ENCODE measurements around the gene ZMIZ1. TPM values are rescaled to one million over a fixed set of nuclear protein-coding genes. Genes with fewer than 3 reads are reported as not detected.
"Not testable (repeated sequence)": the region's sequence is repeated elsewhere in the genome, so short reads cannot be mapped to it uniquely, and the experiment has no call there.

ZMIZ1 gene
- total and polyA plus RNA-seq, 9 donors: 16.3 to 55.7 (median 38.1) TPM

DNA sequence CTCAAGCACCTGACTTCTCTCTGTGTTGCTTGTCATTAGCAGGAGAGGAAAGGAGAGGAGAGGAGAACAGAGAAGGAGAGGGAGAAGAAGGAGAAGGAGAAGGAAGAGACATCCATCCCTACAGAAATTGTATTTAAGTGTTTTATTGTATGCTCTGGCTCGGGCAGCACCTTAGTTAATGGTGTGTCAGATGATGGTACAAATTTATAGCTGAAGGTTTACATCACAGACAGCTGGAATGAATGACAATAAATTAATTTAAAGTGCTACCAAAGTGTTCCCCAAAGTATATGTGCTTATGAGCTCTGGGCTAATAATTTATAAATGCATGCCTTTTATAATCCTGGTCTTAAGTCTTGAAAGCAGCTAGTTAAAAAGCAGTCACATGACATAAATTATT lies 38.1 kb upstream of the ZMIZ1 start:
- Histone ChIP-seq H3K4me1 (ENCODE audit: control insufficient read depth, insufficient read depth, low read length) (peaks cover under 1% of the 10 kb centered on the region), H3K27me3 (ENCODE audit: control insufficient read depth, insufficient read depth, low read length) (peaks cover 2% of the 10 kb centered on the region), H3K36me3 (ENCODE audit: control insufficient read depth, insufficient read depth, low read length) (no peaks in the 10 kb centered on the region), H3K27ac (ENCODE audit: low read length) (no peak overlapping the region), H3K4me3 (ENCODE audit: low read length) (no peak overlapping the region), H3K9me3 (replicated peaks; ENCODE audit: control insufficient read depth, low read depth, low read length) (no peaks in the 10 kb centered on the region)
- no CpG with 5 or more reads among the region's 1 CpG for WGBS (ENCODE audit: insufficient coverage)
- DNase-seq: no peak

DNA sequence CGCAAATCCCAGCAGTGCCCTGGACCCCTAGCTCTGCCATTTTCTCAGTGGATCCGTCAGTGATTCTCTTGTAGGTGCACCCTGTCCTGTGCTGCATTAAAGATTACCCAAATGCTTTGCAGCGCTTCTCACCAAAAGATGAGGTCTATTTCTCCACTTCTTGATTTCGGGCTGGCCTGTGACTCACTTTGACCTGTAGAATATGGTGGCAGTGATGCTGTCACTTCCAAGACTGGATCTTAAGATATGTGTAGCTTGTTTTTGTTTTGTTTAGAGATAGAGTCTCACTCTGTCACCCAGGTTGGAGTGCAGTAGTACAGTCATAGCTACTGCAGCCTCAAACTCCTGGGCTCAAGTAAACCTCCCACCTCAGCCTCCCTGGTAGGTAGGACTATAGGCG lies 37.0 kb upstream of the ZMIZ1 start:
- Histone ChIP-seq H3K27me3 (ENCODE audit: control insufficient read depth, insufficient read depth, low read length) (peaks cover 2% of the 10 kb centered on the region), H3K36me3 (ENCODE audit: control insufficient read depth, insufficient read depth, low read length) (no peaks in the 10 kb centered on the region), H3K4me1 (ENCODE audit: control insufficient read depth, insufficient read depth, low read length) (no peaks in the 10 kb centered on the region), H3K27ac (ENCODE audit: low read length) (no peak overlapping the region), H3K9me3 (replicated peaks; ENCODE audit: control insufficient read depth, low read depth, low read length) (no peaks in the 10 kb centered on the region), H3K4me3 (ENCODE audit: low read length) (no peak overlapping the region)
- WGBS (ENCODE audit: insufficient coverage): 90% methylated on average over 2 of the region's 5 CpGs
- DNase-seq: no peak

DNA sequence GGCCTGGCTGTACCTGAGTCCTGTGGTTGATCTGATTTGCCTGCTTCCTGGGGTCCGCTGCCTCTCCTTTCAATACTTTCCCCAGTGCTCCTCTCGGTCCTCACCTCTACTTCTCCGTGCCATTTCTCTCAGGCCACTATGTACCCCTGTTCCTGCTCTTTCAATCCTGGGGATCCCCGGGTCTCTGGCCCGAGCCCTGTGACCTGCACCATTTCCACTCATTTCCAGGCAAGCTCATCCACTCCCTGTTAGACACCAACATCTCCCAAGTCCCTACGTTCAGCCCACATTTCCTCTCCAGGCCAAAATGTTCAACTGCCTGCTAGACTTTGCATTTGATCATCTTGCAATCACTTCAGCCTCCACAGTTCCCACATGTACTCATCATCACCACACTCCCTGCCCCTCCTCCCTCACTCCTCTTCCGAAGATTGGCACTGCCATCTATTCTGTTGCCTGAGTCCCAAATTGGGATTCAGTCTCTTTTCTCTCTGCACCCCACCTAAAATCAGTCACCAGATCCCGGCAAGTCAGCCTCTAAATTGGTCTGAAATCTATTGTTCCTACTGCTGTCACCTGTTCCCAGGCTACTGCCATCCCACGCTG lies 34.4 kb upstream of the ZMIZ1 start:
- no peaks in the 10 kb centered on the region for H3K36me3 ChIP-seq (ENCODE audit: control insufficient read depth, insufficient read depth, low read length)
- peaks cover 8% of the 10 kb centered on the region for H3K4me1 ChIP-seq (ENCODE audit: control insufficient read depth, insufficient read depth, low read length)
- no peak overlapping the region for H3K4me3 ChIP-seq (ENCODE audit: low read length)
- no peak overlapping the region for H3K27ac ChIP-seq (ENCODE audit: low read length)
- no peak for DNase-seq
- no peaks in the 10 kb centered on the region for H3K27me3 ChIP-seq (ENCODE audit: control insufficient read depth, insufficient read depth, low read length)
- WGBS (ENCODE audit: insufficient coverage): 88% methylated on average over 9 of the region's 9 CpGs
- no peaks in the 10 kb centered on the region for H3K9me3 ChIP-seq (replicated peaks; ENCODE audit: control insufficient read depth, low read depth, low read length)

DNA sequence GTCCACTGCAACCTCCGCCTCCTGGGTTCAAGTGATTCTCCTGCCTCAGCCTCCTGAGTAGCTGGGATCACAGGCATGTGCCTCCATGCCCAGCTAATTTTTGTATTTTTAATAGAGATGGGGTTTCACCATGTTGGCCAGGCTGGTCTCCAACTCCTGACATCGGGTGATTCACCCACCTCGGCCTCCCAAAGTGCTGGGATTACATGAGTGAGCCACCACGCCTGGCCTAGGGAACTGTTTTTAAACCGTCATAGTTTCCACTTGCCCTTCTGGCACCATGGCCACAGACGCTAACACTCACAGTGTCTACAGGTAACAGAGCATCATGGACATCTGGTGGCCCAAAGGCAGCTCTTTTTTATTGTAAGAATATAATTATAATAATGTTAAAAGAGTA lies 32.4 kb upstream of the ZMIZ1 start:
- not testable (repeated sequence) for H3K27me3 ChIP-seq (ENCODE audit: control insufficient read depth, insufficient read depth, low read length); H3K4me3 ChIP-seq (ENCODE audit: low read length); H3K36me3 ChIP-seq (ENCODE audit: control insufficient read depth, insufficient read depth, low read length); DNase-seq; H3K4me1 ChIP-seq (ENCODE audit: control insufficient read depth, insufficient read depth, low read length); H3K9me3 ChIP-seq (replicated peaks; ENCODE audit: control insufficient read depth, low read depth, low read length); H3K27ac ChIP-seq (ENCODE audit: low read length)
- 89% methylated on average over 3 of the region's 6 CpGs for WGBS (ENCODE audit: insufficient coverage)

DNA sequence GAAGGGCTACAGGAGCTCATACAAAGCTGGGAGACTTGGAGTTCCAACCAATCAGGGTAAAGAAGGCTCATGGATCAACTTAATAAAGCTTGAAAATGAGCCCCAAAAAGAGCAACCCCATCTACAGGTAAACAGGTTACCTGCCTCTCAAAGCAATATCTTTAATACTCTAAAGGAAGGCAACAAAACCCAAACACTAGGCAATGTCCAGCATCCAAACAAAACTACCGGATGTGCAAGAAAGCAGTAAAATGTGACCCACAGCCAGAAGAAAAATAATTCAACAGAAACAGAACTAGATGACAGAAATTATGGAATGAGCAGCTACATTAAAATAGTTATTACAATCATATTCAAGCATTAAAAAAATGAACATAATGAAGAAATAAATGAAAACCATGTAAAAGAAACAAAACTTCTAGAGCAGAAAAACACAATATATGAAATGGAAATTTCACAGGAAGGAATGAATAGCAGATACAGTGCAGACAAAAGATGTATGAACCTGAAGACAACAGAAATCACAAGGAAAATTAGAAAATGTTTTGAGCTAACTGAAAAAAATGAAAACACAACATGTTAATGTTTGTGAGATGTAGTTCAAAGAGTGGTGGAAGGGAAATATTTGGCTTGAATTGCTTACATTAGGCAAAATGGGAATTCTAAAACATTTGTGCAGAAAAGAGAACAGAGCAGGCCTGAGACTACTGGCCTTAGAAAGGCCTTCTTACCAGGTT lies 30.5 kb upstream of the ZMIZ1 start:
- WGBS (ENCODE audit: insufficient coverage): no CpG with 5 or more reads among the region's 1 CpG
- DNase-seq: no peak
- H3K4me1 ChIP-seq (ENCODE audit: control insufficient read depth, insufficient read depth, low read length): peaks cover 8% of the 10 kb centered on the region
- peak overlapping the region; percentile 65 for H3K27ac ChIP-seq (ENCODE audit: low read length)
- no peaks in the 10 kb centered on the region for H3K36me3 ChIP-seq (ENCODE audit: control insufficient read depth, insufficient read depth, low read length)
- no peak overlapping the region for H3K4me3 ChIP-seq (ENCODE audit: low read length)
- H3K9me3 ChIP-seq (replicated peaks; ENCODE audit: control insufficient read depth, low read depth, low read length): no peaks in the 10 kb centered on the region
- no peaks in the 10 kb centered on the region for H3K27me3 ChIP-seq (ENCODE audit: control insufficient read depth, insufficient read depth, low read length)

DNA sequence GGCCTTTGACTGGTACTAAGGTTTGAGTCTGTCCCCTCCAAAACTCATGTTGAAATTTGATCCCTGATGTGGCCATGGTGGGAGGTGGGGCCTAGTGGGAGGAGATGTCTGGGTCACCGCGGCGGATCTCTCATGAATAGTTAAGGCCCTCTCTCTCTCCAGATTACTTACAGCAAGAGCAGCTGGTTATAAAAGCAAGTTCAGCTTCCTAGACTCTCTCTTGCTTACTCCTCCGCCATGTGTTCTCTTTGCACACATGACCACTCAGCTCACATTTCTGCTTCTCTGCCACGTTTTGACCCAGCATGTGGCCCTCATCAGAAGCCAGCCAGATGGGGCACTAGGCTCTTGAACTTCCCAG lies 29.9 kb upstream of the ZMIZ1 start:
- Histone ChIP-seq H3K27ac (ENCODE audit: low read length) (peak overlapping the region; percentile 65), H3K9me3 (replicated peaks; ENCODE audit: control insufficient read depth, low read depth, low read length) (no peaks in the 10 kb centered on the region), H3K4me3 (ENCODE audit: low read length) (no peak overlapping the region), H3K4me1 (ENCODE audit: control insufficient read depth, insufficient read depth, low read length) (peaks cover 8% of the 10 kb centered on the region), H3K36me3 (ENCODE audit: control insufficient read depth, insufficient read depth, low read length) (no peaks in the 10 kb centered on the region), H3K27me3 (ENCODE audit: control insufficient read depth, insufficient read depth, low read length) (no peaks in the 10 kb centered on the region)
- peak; percentile 73 for DNase-seq
- 38% methylated on average over 4 of the region's 5 CpGs for WGBS (ENCODE audit: insufficient coverage)

DNA sequence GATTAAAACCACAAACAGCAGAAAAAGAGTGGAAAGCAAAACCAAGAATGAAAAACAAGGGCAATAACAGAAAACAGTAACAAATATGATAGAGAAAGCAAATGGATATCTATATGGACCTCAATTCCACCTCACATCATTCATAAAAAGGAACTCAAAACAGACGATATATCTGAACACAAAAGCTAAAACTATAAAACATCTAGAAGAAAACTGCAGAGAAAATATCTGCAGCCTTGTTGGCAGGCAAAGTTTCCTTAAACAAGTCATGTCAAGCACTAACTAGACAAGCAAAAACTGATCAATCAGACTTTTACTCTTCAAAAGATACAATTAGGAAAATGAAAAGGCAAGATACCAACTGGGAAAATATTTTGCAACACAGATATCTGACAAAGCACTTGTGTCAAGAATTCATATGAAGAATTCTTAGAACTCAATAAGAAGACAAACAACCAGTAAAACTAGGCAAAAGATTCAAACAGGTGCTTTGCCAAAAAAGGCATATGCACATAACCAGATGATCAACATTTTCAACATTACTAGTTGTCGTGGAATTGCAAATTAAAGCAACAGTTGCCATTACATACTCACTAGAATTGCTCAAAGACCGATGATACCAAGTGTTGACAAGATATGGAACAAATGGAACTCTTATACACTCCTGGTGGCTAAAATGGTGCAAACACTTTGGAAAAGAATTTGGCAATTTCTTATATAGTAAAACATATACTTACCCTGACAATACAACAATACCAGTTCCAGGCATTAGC lies 25.9 kb upstream of the ZMIZ1 start:
- H3K4me3 ChIP-seq (ENCODE audit: low read length): no peak overlapping the region
- H3K27ac ChIP-seq (ENCODE audit: low read length): no peak overlapping the region
- DNase-seq: no peak
- WGBS (ENCODE audit: insufficient coverage): no CpG with 5 or more reads among the region's 3 CpGs
- H3K27me3 ChIP-seq (ENCODE audit: control insufficient read depth, insufficient read depth, low read length): no peaks in the 10 kb centered on the region
- peaks cover 16% of the 10 kb centered on the region for H3K4me1 ChIP-seq (ENCODE audit: control insufficient read depth, insufficient read depth, low read length)
- no peaks in the 10 kb centered on the region for H3K9me3 ChIP-seq (replicated peaks; ENCODE audit: control insufficient read depth, low read depth, low read length)
- H3K36me3 ChIP-seq (ENCODE audit: control insufficient read depth, insufficient read depth, low read length): no peaks in the 10 kb centered on the region

DNA sequence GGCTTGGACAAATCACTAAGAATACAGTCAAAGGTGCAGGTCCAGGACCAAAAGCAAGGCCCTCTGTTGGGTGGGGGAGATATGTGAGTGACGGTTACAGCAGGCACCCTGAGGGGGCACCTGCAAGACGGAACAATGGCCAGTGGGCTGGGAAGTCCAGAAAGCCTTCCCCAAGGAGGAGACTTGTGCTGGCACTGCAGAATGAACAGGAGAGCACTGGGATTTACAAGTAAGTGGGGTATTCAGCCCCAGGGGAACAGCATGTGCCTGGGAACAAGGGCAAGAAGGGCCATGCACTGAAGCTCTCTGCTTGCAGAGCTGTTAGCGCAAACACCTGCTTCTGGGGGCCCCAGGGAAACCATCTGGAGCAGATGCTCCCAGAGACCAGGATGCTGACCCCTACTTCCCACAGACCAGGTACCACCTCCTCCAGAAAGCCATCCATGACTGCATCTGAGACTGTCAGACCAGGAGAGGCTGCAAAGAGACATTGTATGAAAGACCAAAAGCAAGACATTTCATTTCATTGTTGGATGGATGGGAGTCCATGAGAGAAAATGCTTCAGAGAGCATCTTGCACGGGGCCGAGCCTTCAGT lies 24.6 kb upstream of the ZMIZ1 start:
- WGBS (ENCODE audit: insufficient coverage): 93% methylated on average over 5 of the region's 5 CpGs
- Histone ChIP-seq H3K4me3 (ENCODE audit: low read length) (no peak overlapping the region), H3K4me1 (ENCODE audit: control insufficient read depth, insufficient read depth, low read length) (peaks cover 20% of the 10 kb centered on the region), H3K9me3 (replicated peaks; ENCODE audit: control insufficient read depth, low read depth, low read length) (no peaks in the 10 kb centered on the region), H3K36me3 (ENCODE audit: control insufficient read depth, insufficient read depth, low read length) (no peaks in the 10 kb centered on the region), H3K27me3 (ENCODE audit: control insufficient read depth, insufficient read depth, low read length) (no peaks in the 10 kb centered on the region), H3K27ac (ENCODE audit: low read length) (no peak overlapping the region)
- DNase-seq: no peak

DNA sequence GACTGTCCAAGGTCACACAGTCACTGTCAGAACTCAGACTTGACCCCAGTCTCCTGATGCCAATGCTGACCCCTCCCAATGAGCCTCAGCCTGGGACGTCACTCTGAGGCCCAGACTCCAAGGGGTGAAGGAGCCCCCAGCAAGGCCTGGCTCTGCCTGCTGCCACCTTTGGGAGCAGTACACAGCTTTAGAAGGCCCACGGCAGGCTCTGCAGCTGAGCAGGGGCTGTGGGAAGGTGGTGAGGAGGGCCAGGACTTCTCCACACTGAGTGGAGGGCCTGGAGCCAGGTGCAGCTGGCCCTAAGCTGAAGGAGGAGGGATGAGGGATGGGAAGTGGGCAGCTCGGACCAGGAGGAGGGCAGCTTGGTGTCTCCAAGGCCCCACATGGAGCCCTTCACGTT lies 23.9 kb upstream of the ZMIZ1 start:
- no peak overlapping the region for H3K4me3 ChIP-seq (ENCODE audit: low read length)
- peaks cover 19% of the 10 kb centered on the region for H3K4me1 ChIP-seq (ENCODE audit: control insufficient read depth, insufficient read depth, low read length)
- no peaks in the 10 kb centered on the region for H3K36me3 ChIP-seq (ENCODE audit: control insufficient read depth, insufficient read depth, low read length)
- no peaks in the 10 kb centered on the region for H3K9me3 ChIP-seq (replicated peaks; ENCODE audit: control insufficient read depth, low read depth, low read length)
- 30% methylated on average over 1 of the region's 4 CpGs for WGBS (ENCODE audit: insufficient coverage)
- H3K27me3 ChIP-seq (ENCODE audit: control insufficient read depth, insufficient read depth, low read length): no peaks in the 10 kb centered on the region
- no peak overlapping the region for H3K27ac ChIP-seq (ENCODE audit: low read length)
- no peak for DNase-seq

DNA sequence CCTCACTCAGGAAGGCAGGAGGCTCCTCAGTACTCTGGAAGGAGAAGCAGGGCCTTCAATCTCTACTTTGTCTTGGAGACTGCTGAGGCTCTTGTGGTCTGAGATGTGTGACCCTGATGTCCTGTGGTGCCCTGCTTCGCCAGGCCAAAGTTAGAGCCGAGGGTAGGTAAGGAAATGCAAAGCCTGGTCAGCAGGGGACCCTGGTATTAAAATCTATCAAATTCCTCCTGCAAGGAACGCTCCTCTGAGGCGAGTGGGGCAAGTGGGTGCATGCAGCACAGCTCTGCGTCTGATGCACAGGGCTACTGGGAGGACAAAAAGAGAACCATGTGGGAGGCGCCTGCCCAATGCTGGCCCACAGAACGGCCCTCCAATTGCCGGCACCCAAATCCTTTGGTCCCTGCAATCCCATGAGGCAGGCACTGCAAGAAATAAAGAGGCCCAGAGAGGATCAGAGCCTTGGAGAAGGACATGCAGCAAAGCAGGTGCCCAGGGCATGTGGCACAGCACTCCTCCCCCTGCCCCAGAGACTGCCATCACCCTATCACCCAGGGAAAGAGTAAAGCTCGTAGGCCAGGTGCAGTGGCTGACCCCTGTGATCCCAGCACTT lies 23.1 kb upstream of the ZMIZ1 start:
- Histone ChIP-seq H3K27ac (ENCODE audit: low read length) (no peak overlapping the region), H3K36me3 (ENCODE audit: control insufficient read depth, insufficient read depth, low read length) (no peaks in the 10 kb centered on the region), H3K27me3 (ENCODE audit: control insufficient read depth, insufficient read depth, low read length) (no peaks in the 10 kb centered on the region), H3K4me3 (ENCODE audit: low read length) (no peak overlapping the region), H3K9me3 (replicated peaks; ENCODE audit: control insufficient read depth, low read depth, low read length) (no peaks in the 10 kb centered on the region), H3K4me1 (ENCODE audit: control insufficient read depth, insufficient read depth, low read length) (peaks cover 19% of the 10 kb centered on the region)
- WGBS (ENCODE audit: insufficient coverage): 82% methylated on average over 7 of the region's 9 CpGs
- DNase-seq: no peak
